Glomerular visceral epithelial cell (primary cell): Measurements from ENCODE around the gene MAP7D3.
A peak's percentile ranks its signal among the peaks of the same experiment; 100 is the strongest.

Experiments used
- DNase-seq: peaks from one replicate; pipeline ENCODE4 v3.0.0-alpha.2; 2016; ENCODE audit errors: extremely low spot score

MAP7D3 gene

DNA sequence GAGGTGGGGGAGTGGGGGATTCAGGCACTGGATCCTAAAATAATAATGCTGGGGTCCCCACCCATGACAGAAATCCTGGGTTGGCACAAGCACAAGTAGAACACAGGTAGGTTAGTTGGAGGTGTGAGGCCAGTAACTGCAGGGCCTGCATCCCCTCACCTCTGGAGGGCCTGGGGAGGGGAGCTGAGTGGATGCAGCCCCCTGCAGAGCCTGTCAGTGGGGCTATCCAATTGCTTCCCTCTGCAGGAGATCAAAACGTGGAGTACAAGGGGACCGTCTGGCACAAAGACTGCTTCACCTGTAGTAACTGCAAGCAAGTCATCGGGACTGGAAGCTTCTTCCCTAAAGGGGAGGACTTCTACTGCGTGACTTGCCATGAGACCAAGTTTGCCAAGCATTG is 43.7 kb downstream of the MAP7D3 start:
- DNase-seq, result no peak

DNA sequence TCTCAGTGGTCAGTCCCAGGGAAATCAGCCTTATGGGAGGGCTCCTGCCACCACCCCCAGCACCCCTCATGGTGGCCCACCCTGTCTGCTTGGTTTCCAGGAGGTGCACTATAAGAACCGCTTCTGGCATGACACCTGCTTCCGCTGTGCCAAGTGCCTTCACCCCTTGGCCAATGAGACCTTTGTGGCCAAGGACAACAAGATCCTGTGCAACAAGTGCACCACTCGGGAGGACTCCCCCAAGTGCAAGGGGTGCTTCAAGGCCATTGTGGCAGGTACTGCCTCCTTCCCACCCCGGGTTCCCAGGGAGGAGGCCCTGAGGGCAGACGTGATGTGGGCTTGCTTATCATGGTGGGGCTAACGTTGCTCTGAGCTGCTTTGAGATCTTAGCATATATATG is 44.3 kb downstream of the MAP7D3 start:
- DNase-seq, result no peak

DNA sequence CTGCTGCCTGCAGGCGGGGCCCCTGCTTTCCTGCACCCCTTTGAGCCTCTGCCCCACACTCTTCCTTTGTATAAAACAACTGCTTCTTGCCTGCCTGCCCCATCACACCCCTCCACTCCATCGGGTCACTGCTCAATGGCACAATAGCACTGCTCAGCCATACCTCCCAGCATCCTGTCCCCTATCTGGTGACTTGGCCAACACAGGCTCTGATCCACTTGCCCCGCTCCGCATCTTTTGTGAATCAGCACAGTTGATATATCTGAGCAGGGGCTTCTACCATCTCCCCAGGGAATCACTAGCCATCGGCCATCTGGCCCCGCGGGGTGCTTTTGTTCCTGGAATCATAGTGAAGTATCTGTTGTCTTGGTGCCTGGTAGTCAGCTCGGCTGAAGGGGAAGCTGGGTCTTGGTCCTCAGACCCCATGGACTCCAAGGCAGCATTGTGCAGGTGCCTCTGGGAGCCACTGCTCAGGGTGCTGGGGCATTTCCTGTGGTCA is 45.3 kb downstream of the MAP7D3 start:
- no peak for DNase-seq

DNA sequence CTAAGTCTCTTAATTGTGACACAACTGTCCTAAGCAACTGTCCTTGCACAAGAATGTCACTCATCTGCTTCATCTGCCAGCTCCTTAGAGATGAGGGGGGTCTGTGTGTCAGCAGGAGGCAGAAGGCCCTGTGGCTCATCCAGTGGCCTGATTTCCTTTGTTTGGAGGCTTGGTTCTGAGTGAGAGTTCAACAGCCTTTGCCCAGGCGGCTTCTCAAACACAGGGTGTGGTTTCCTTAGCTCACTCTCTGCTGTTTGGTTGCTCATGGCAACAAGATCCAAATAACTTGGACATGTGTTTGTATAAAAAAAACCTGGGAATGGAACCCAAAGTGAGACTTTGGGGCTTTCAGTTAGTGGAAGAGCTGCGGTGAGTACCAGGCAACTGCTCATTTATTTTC is 46.6 kb downstream of the MAP7D3 start:
- DNase-seq, result peak; percentile 22

DNA sequence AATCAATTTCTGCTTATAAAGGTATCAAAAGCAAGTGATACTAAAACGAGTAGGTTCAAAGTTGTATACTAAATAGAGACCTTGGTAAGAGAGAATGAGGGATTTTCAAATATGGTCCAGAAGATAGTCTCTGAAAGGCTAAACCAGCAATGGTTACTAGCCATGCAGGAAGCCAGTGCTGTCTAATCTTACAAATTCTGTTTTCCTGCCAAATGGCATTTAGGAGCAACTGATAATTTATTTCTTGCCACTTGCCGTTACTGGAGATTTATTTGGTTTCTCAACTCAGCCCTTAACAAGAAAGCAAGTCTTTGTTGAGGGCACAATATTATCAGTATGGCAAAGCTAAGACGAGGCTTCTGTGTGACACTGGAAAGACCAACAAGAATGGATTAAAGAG is 47.2 kb downstream of the MAP7D3 start:
- DNase-seq, result no peak

DNA sequence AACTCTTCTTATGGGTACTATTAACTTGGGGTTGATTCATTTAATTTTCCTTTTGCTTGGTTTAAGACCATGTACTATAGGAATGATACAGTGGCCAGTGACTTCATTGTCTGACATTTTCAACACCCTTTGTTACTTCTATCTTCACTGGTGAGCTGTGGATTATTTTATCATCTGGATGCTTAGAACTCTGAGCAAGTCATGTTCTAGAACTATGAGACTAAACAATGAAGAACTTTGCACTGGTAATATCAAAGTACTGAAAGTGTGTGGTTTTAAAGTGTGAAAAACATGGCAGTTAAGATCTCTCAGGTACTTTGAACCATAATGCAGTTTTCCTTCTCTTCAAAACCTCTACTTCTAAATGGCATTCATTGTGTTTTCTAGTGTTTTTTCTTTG is 47.8 kb downstream of the MAP7D3 start:
- DNase-seq, result no peak

DNA sequence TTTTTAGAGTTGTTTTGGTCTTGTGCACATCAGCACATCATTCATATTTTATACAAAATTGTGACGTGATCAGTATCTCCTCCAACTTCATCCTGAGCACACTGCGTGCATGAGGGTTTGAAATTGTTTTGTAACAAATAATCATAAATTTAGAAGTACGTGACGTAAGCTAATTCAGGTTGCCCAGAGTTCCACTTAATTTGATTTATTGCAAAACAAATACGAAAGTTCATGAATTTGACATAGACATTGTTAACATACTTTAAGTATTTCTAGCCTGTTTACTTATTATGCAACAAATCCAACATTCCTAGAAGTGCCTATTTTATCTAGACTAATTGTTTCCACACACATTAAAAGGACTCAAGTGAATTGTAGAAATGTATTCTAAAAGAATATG is 48.3 kb downstream of the MAP7D3 start:
- no peak for DNase-seq

DNA sequence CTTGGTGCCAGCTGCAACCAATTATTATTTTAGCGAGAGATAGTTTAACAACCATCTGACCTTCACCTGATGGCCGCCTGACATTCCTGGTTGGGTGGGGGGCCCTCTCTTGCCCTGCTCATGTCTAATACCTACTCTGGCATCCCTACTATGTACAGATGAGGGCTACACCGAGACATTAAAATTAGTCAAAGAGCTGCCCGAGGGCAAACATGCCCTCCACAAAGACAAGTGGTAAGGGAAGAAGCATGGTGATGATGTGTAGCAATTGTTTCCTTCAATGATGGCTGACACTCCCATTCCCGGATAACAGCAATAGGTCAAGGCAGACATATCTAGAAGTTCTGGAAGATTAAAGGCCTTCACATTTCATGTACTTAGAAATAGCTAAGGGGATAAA is 49.6 kb downstream of the MAP7D3 start:
- no peak for DNase-seq

DNA sequence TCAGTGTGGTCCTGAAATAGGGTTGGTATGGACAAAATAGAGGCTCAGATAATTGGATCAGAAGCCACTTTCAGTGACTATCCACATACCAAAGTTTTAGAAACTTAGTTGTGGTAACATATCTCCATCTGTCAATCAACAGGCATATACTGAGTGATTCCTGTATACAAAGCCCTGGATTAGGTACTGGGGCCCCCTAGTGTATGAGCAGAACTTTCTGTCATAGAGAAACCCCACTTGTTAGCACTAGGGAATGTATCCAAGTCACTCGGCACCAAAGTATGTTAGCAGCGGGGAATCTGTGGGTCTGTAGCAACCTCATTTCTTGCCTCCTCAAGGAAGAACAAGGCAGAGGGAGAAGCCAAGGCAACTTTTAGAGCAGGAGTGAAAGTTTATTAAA is 50.7 kb downstream of the MAP7D3 start:
- DNase-seq, result peak; percentile 21

DNA sequence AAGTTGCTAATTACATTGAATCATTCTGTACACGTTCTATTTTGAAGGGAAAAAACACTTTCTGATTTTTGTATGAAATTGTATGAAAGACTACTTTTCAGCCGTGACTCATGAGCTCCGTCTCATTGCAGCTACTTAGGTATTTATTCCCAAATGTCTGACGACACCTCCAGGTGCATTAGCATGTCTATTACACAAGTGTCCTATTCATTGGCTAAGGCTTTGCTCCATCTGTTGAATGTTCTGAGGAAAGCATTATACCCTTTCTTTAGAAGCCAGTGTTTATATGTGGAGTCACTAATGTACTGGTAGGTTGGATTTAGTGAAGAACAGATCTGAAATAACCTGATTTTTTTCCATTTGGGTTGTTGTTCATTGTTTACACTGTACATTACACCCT is 51.8 kb downstream of the MAP7D3 start:
- no peak for DNase-seq

DNA sequence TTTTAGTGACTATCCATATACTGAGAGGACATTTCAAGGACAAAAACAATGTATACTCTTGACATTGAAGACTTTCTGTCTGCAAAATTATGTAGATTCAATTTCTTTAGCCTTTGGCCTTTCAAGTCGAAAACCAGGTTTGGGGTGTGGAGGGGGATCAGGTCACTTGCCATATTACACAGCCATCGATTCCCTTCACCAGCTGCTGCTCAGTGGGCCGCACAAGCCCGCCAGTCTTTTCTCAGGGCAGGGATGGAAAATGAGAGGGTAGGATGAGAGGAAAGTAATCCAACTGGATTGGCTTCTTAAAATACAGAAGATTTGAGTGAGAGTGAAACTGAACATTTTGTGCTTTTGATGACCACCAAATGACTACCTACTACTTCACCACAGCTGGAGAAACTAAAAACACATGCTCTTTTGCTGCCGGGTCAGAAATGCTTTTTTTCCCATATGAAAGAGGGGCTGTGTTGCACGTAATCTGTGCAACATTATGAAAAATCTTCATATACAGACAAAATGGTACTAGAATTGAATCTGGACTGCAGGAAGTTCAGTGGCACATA is 52.4 kb downstream of the MAP7D3 start:
- no peak for DNase-seq

DNA sequence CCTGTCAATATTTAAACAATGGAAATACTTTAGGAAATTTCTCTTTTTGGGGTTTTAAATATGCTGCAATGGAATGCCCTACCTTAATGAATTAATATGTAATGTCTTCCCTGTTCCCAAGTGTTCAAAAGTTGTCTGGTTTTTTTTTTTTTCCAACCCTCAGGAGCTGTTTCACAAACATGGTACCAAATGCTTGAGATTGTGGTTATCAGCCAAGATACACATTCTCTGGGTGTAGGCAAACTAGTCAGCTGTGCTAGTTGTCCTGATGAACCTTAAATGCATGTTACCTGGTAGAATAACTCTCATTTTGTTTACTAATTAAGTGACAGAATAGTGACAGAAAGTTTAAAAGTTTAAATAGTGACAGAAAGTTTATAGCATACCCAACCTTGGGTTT is 53.2 kb downstream of the MAP7D3 start:
- no peak for DNase-seq

DNA sequence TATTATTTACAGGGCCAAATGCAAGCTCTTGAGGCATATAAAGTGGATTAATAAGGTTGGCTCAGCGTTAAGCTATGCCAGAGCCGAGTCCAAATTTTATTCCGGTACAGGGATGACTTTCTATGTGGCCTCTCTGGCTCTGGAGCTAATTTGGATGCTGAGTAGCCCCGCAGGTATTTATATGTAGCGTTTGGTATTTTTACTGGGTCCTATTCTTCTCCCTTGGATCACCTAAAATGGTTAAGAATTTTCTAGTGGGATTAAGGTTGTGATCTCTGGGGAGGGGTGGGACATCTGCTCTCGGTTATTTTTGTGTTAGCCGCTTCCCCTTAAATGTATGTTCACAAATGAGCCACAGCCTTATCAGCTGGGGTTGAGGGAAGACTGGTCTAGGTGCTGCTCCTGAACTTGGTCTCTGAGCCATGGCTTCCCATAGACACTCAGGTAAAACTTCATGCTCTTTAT is 54.5 kb downstream of the MAP7D3 start:
- DNase-seq, result no peak

DNA sequence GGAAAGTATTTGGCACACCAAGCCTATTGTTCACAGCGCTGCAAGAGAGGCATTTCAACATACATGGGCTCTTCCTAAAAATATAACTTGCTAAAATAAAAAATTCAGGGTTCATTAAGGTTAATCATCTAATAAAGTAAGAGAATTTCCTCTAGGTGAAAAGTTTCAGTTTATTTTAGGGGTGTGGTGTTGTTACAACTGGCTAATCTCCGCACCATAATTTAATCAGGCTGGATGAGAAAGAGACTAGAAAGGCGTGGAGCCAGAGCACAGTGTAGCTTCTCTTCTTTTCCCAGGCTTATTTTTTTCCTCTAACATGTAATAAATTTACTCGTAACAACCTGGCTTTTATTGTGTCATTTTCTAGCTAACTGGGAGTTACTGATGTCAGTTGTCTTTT is 56.0 kb downstream of the MAP7D3 start:
- DNase-seq, result no peak

DNA sequence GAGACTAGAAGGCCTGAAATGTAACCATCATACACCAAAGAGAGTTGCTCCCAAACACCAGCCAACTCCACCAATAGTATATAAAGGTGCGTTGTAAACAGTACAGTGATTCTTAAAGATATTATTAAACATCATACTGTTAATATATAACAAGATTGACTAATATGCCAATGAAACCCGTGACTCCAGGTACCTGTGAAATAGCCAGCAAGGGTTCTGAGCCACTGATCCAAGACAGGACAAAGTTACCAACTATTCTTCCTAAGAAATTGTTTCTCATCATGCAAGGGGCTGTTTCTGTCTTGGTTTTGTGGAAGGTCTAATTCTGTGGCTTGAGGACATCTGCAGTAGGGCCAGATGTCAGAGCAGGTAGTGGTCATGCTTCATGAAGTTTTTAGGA is 56.7 kb downstream of the MAP7D3 start:
- DNase-seq, result peak; percentile 20

DNA sequence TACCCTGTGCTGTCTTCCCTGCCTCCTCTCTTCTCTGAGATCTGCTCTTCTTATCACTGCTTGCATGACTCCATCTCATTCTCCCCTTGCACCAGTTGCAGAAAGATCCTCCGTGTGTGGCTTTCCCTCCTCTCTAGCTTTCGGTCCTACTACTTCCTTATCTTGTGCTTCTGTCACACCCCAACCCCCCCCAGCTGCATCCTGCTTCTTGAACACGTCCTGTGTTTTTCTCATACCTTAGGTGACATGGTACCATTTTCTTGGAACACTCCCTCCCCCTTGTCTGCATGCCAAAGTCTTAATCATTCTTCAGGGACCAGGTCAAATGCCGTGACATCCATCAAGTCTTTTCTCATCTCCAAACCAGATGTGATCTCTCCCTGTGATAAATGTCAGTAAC is 57.4 kb downstream of the MAP7D3 start:
- DNase-seq, result no peak

DNA sequence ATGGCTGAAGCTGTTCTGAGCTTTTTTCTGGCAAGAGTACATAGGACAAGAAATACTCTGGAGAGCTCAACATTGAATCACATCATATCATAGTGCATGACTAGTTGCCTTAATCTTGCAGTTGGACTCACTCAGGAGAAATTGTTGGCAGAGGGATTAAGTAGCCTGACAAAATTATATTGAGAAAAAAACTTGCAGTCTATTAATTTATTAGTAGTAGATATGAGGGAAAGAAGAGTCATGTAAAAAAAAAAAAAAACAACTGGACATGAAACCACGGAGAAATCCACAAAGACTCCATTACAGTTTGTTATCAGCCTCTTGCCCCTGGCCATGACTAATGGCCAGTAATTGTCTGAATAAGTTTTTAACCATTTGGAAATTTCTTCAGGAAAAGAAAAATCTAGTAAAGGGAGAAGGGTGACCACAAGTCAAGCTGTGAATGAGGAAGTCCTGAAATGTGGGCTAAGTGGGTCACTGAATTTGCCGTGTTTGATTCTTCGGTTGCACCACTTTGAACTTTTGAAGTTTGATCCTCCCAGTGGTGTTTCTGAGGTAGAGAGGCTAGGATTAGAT is 58.3 kb downstream of the MAP7D3 start:
- peak; percentile 57 for DNase-seq

DNA sequence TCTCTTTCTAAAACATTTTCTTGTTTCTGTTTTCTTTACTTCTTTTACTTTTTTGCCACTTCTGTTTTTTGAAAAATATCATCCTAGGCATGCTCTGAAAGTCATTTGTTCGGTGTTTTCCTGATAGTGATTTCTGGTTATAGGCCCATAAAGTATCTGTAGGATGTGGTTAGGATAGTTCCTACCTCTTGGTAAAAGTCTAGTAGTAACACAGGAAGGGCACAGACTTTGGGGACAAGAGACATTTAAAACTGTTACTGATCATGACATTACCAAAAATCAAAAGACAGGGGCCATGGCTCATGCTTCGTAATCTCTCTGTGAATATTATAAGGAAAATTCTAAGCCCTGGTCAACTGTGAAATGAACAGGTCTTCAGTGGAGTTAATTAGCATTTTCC is 59.1 kb downstream of the MAP7D3 start:
- no peak for DNase-seq

DNA sequence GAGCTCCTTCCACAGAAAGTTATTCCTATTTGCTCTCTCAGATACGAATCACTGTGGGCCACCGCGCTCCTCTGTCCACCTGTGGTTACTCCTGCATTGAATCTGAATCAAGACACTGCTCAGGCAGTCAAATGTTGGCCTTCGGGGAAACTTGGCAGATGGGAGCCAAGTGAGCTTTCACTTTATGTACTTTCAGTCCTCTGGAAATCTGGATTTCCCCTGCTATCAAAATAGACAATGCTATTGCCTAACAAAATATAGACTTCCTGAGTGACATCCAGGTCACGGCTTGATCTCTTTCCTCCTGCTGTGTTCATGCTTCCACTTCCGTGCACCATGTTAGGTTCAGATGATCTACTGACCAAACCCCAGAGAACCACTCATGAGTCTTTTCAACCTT is 60.0 kb downstream of the MAP7D3 start:
- DNase-seq, result no peak

DNA sequence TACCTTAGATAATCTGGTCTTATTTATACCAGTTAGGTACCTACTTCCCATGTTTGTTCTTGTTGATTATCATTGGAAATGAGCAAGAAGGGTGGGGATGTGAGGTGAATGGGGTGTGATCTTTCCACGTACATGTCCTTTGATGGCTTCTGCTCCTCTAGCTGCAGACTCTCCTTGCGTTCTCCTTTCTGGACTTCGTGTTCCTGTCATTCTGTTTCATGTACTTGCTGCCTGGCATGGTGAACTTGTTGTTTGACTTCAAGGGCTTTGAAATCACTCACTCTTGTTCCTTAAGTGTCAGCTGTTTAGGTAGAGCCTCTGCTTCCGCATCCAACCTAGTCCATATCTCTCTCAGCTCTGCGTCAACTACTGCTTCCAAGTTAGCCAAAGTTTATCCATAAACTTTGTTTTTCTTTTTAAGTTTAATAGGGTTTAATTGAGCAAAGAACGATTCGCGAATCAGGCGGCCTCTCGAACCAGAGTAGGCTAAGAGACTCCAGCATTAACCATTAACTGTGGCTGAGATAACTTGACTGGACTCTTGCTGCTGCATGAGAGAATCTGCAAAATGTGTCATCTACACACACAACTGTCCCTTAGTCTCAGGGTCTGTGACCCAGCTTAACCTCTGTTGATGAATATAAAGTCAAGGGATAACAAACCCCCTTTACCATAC is 61.0 kb downstream of the MAP7D3 start:
- no peak for DNase-seq

DNA sequence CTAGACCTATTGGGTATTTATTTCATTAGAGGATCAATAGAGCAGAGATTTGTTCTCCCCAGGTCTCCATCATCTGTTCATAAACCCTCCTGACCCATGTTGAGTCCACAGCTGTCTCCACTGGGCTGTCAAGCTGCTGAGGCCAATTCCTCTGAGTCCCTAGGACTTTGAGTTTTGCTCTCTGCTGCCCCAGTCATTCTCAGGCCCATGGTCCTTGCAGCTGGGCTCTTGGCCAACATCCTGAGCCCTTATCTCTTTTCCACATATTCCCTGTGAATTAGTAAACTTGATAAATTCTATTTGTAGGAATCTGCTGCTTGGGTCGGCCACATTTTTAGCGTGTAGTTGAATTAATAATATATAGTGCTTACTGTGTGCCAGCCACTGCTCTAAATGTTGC is 62.0 kb downstream of the MAP7D3 start:
- no peak for DNase-seq

DNA sequence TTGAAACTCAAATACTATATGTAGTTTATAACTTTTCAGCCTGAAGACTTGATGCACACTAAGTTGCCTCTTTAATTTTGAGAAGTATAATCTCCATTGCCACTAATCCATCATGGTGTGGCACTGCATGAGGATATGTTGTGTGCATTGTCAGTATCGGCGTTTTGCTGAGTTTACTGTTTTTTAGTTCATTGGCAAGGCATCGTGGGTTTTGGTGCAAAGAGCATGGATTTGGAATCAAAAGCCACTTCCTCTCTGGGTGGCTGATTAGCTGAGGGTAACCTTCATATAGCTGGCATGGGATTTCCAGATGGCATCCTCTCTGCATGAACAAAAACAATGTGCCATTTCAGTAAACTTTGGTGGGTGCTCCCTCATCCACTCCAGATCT is 65.2 kb downstream of the MAP7D3 start:
- DNase-seq, result no peak

DNA sequence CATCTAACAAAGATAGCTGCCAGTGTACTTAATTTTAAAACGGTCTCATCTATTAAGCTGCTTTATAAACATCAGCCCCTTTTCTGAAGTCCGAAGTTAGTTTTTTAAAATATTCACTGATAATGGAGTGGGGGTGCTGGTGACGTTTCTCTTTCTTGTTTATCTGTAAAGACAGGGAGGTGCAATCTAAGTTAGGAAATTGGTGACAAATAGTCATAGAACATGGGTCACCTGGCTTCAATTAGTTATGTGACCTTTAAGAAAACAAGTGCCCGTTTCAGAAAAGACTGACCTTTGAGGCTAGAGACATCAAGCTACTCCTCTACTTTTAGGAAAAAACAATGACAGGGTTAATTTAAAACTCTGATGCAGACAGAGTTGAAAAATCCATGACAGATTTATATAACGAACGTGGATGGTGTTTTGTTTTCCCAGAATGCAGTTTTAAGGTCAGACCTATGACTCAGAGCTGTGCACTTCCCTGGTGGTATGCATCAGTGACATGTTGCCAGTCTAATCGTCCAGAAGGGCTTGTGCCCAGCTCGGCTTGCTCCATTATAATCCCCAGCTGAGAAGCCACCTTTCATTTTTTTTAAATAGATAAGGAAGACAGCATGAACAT is 65.7 kb downstream of the MAP7D3 start:
- peak; percentile 51 for DNase-seq
